COR-L47 (cell line): Measurements from ENCODE around the gene SOCS1.

ENCODE experiments used
- DNase-seq: peaks from one replicate; lab custom pipeline; 2025; lab: John Stamatoyannopoulos, UW

SOCS1 gene

GRCh38 chr16:11245222-11245737, 10.7 kb downstream of the SOCS1 start:
- no peak for DNase-seq

DNA sequence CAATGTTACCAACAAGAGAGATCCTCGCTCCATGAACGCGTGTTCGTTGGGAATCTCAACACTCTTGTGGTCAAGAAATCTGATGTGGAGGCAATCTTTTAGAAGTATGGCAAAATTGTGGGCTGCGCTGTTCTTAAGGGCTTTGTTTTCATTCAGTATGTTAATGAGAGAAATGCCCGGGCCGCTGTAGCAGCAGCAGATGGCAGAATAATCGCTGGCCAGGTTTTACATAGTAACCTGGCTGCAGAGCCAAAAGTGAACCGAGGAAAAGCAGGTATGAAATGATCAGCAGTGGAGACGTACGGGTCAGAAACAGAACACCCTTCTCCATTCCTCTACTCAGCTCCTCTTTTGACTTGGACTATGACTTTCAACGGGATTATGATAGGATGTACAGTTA, 13.3 kb downstream of the SOCS1 start:
- no peak for DNase-seq

DNA sequence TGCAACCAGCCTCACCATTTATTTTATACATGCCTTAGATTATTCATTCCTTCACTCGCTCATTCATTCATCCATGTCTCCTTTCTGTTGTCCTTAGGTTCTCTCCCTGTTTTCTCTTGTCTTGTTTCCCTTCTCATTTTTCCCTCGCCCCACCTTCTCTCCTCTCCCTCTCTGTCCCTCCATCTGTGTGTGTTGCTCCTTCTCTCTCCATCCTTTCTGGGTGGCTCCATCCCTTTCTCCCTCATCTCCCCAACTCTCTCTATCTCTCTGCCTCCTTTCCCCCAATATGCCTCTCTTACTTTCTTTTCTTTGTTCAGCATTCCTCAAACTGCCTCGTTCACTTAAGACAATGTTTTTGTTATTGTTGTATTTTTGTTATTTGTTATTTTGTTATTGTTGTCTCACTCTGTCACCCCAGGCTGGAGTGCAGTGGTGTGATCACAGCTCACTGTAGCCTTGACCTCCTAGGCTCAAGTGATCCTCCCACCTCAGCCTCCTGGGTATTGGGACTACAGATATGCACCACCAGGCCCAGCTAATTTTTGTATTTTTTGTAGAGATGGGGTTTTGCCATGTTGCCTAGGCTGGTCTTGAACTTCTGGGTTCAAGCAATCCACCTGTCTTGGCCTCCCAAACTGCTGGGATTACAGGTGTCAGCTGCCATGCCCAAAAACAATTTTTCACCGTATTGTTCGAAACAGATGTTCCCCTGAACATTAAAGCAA, 14.4 kb downstream of the SOCS1 start:
- no peak for DNase-seq

- DNase-seq = no peak
These were observed 15.1 kb downstream of the SOCS1 start for GRCh38 chr16:11240636-11241473.

GRCh38 chr16:11239644-11240632, 16.1 kb downstream of the SOCS1 start:
- DNase-seq = no peak

GRCh38 chr16:11238272-11239202, 17.5 kb downstream of the SOCS1 start:
- no peak for DNase-seq

- no peak for DNase-seq
These were observed 19.3 kb downstream of the SOCS1 start for GRCh38 chr16:11236461-11237254.

DNA sequence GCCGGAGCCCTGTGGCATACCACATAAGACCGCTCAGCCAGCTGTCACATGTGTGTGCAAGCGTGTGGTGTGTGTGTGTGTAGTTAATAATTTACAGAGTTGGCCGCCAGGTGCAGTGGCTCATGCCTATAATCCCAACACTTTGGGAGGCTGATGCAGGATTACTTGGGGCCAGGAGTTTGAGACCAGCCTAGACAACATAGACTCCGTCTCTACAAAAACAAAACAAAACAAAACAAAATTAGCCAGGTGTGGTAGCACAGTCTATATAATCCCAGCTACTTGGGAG, 20.4 kb downstream of the SOCS1 start:
- no peak for DNase-seq

- no peak for DNase-seq
These were observed 20.9 kb downstream of the SOCS1 start for GRCh38 chr16:11234884-11235702.

- DNase-seq = no peak
These were observed 22.2 kb downstream of the SOCS1 start for GRCh38 chr16:11233727-11234376.

DNA sequence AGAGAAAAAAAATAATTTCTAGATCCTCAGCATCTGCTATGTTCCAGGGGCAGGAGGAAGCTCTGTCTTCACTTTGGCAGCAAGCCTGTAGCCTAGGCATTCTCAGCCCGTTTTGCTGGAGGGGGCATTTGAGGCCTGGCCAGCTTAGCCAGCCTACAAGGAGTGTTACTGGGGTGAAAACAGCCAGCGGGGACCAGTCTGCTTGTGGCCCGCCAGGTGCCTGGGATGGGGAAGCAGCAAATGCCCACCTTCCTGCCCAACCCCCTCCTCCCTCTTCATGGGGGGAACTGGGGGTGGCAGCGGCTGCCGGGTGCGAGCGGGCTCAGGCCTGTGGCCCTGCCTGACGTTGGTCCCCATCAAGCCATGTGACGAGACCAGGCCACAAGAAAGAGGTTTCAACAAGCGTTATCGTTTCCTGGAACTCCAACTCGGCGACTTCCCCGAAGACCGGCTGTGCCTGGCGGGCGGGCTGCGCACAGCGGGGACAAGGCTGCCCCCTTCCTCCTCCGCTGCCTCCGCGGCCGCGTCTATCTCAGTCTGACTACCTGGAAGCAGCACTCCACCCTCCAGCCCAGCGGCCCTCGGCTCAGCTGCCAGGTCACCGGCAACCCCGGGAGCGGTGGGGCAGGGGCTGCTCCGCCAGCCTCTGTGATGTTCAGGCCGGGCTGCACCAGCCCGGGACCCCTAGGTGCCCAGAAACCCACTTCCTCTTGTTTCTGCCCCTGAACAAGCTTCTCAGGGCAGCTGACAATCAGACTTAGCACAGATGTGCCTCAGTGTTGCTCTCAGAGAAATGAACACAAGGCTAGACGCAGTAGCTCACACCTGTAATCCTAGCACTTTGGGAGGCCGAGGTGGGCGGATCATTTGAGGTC, 22.9 kb downstream of the SOCS1 start:
- DNase-seq = no peak

DNA sequence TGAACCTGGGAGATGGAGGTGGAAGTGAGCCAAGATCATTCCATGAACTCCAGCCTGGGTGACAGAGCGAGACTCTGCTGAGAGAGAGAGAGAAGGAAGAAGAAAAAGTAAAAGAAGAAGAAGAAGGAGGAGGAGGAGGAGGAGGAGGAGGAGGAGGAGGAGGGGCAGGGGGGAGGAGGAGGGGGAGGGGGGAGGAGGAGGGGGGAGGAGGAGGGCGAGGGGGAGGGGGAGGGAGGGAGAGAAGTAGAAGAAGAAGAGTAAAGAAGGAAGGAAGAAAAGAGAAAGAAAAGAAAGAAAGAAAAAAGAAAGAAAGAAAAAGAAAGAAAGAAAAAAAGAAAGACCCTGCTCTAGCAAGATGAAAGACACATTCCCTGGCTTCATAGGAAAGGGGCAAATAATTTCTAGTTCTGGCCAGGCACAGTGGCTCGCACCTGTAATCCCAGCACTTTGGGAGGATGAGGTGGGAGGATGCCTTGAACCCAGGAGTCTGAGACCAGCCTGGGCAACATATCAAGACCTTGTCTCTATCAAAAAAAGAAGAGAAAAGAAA, 23.6 kb downstream of the SOCS1 start:
- DNase-seq = no peak

DNA sequence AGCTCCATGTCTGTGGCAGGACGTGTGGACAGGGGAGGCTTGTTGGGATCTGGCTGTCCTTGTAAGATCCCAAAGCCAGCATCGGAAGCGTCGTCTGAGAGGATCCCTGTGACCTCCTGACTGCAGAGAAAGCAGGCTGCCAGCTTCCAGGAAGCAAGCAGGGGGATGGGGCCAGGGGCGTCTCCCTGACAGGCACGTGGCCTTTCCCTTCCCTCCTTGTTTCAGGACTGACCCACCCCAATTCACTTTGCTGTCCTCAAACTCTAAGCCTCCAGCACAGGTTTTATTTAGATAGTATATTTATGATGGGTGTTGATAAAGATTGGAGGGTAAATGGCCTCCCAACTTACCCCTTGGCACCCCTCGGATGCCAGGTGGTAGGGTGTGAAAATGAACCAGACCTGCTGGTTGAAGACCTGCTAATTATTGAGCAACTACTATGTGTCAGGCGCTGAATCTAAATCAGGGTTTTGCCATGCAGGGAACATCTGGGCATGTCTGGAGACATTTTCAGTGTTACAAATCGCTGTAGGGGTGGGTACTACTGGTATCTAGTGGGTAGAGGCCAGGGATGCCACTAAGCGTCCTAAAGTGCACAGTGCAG, 24.5 kb downstream of the SOCS1 start:
- DNase-seq = no peak

GRCh38 chr16:11229906-11230305, 26.1 kb downstream of the SOCS1 start:
- no peak for DNase-seq

- no peak for DNase-seq
These were observed 26.6 kb downstream of the SOCS1 start for GRCh38 chr16:11229432-11229831.

DNA sequence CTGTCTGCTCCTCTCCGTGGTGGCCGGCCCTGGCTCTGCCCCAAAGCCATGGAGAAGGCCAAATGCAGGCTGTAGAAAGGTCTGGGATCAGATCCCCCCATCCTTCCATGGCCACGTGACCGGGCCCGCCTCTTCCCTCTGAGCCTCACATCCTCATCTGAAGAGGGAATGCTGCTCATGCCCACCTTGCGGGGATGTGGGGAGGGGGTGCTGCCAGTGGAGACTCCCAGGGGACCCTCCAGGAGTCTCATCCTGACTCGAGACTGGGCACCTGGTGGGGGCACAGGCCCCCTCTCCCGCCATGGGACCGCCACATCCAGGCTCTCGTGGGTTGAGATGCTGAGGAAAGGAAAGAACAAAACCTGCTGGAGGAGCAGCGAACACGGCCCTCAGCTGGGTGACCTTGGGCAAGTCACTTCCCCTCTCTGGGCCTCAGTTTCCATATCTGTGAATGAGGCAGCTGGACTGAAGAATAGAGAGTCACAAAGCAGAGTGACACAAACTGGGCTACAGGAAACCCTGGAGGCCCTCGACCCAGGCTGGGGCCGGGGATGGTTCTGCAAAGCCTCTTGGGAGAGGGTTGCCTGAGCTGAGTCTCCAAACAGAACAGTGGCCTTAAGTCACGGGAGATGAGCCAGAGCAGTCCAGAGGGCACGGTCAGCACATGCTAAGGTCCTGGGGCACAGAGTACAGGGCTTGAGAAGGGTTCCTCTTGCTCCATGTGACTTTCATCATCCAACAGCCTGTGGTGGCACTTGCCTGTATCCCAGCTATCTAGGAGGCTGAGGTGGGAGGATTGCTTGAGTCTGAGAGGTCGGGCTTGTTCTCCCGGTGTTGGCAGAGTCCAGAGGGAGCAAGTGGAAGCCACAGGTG, 30.1 kb downstream of the SOCS1 start:
- DNase-seq = no peak
